Measurements from ENCODE around the gene PPM1L.

PPM1L gene

GRCh38 chr3:160860346-160860745 is 104.3 kb downstream of the PPM1L start:
- H3K4me1 ChIP-seq (ENCODE audit: insufficient read depth, low read length, severe bottlenecking): no peaks in the 10 kb centered on the region
- no peak overlapping the region for H3K27ac ChIP-seq (ENCODE audit: low read depth, low read length, poor library complexity, severe bottlenecking)
- H3K4me2 ChIP-seq (ENCODE audit: low read length): no peak overlapping the region
- H3F3A ChIP-seq (ENCODE audit: insufficient read depth, low read length): no peaks in the 10 kb centered on the region
- H3K9me3 ChIP-seq (ENCODE audit: low read length): no peaks in the 10 kb centered on the region
- no peaks in the 10 kb centered on the region for H3K27me3 ChIP-seq (ENCODE audit: insufficient read depth, low read length)
- H4K20me1 ChIP-seq (ENCODE audit: insufficient read depth, low read length): no peaks in the 10 kb centered on the region
- H3K36me3 ChIP-seq (ENCODE audit: insufficient read depth, low read length): no peaks in the 10 kb centered on the region
- no peak overlapping the region for H3K9ac ChIP-seq (ENCODE audit: low read length)
- no peak overlapping the region for H3K4me3 ChIP-seq (ENCODE audit: low read depth, low read length, poor library complexity, severe bottlenecking)
- H3K79me2 ChIP-seq (ENCODE audit: insufficient read depth, low read length): no peaks in the 10 kb centered on the region
- H2AFZ ChIP-seq (ENCODE audit: low read length): no peak overlapping the region
- H3K9me2 ChIP-seq (ENCODE audit: low read depth, low read length): no peaks in the 10 kb centered on the region
- TF ChIP-seq EZH2 (IDR thresholded peaks at IDR 0.05; ENCODE audit: borderline replicate concordance, low read length): no peak
- TF ChIP-seq CTCF (IDR thresholded peaks at IDR 0.05; ENCODE audit: low read length): no peak

- Histone ChIP-seq H3F3A (ENCODE audit: insufficient read depth, low read length) (no peaks in the 10 kb centered on the region), H3K36me3 (ENCODE audit: insufficient read depth, low read length) (no peaks in the 10 kb centered on the region), H4K20me1 (ENCODE audit: insufficient read depth, low read length) (no peaks in the 10 kb centered on the region), H3K27me3 (ENCODE audit: insufficient read depth, low read length) (no peaks in the 10 kb centered on the region), H3K4me1 (ENCODE audit: insufficient read depth, low read length, severe bottlenecking) (no peaks in the 10 kb centered on the region), H3K9me2 (ENCODE audit: low read depth, low read length) (no peaks in the 10 kb centered on the region), H3K9me3 (ENCODE audit: low read length) (no peaks in the 10 kb centered on the region), H3K79me2 (ENCODE audit: insufficient read depth, low read length) (no peaks in the 10 kb centered on the region), H3K27ac (ENCODE audit: low read depth, low read length, poor library complexity, severe bottlenecking) (no peak overlapping the region), H3K4me2 (ENCODE audit: low read length) (no peak overlapping the region), H3K9ac (ENCODE audit: low read length) (no peak overlapping the region), H2AFZ (ENCODE audit: low read length) (no peak overlapping the region), H3K4me3 (ENCODE audit: low read depth, low read length, poor library complexity, severe bottlenecking) (no peak overlapping the region)
- TF ChIP-seq CTCF (IDR thresholded peaks at IDR 0.05; ENCODE audit: low read length) (no peak), EZH2 (IDR thresholded peaks at IDR 0.05; ENCODE audit: borderline replicate concordance, low read length) (no peak)
Observed at GRCh38 chr3:160869825-160870224, 113.8 kb downstream of the PPM1L start.

GRCh38 chr3:160870327-160870726 is 114.3 kb downstream of the PPM1L start:
- Histone ChIP-seq H3K4me1 (ENCODE audit: insufficient read depth, low read length, severe bottlenecking) (no peaks in the 10 kb centered on the region), H3K9me2 (ENCODE audit: low read depth, low read length) (no peaks in the 10 kb centered on the region), H3K9me3 (ENCODE audit: low read length) (no peaks in the 10 kb centered on the region), H3K27ac (ENCODE audit: low read depth, low read length, poor library complexity, severe bottlenecking) (no peak overlapping the region), H2AFZ (ENCODE audit: low read length) (no peak overlapping the region), H3K4me3 (ENCODE audit: low read depth, low read length, poor library complexity, severe bottlenecking) (no peak overlapping the region), H3K9ac (ENCODE audit: low read length) (no peak overlapping the region), H3K36me3 (ENCODE audit: insufficient read depth, low read length) (no peaks in the 10 kb centered on the region), H3F3A (ENCODE audit: insufficient read depth, low read length) (no peaks in the 10 kb centered on the region), H3K4me2 (ENCODE audit: low read length) (no peak overlapping the region), H3K79me2 (ENCODE audit: insufficient read depth, low read length) (no peaks in the 10 kb centered on the region), H4K20me1 (ENCODE audit: insufficient read depth, low read length) (no peaks in the 10 kb centered on the region), H3K27me3 (ENCODE audit: insufficient read depth, low read length) (no peaks in the 10 kb centered on the region)
- TF ChIP-seq EZH2 (IDR thresholded peaks at IDR 0.05; ENCODE audit: borderline replicate concordance, low read length) (no peak), CTCF (IDR thresholded peaks at IDR 0.05; ENCODE audit: low read length) (no peak)
